Right lobe of liver (tissue), 6 donors: Measurements from ENCODE around the gene CCNJL. TPM values are rescaled to one million over a fixed set of nuclear protein-coding genes. Genes with fewer than 3 reads are reported as not detected.
A peak's percentile ranks its signal among the peaks of the same experiment; 100 is the strongest.

Experiments
- ATAC-seq, 4 donors: fragments of 200-7000 bp; cut with Tn5 transposase; one replicate each; pipeline ENCODE4 v1.9.1; 2020; ENCODE audit warnings: mild to moderate bottlenecking in 4 of 4, moderate library complexity in 4 of 4
- DNase-seq, 3 donors: peaks; one replicate each; pipeline ENCODE4 v3.0.0-alpha.2; 2020
- H3K27ac ChIP-seq, 3 donors: fragments of 200-600 bp; one replicate each; pipeline ENCODE4 v1.8.0; 2022
- H3K27me3 ChIP-seq, 2 donors: fragments of 200-600 bp; one replicate each; pipeline ENCODE4 v1.8.0; 2022
- H3K36me3 ChIP-seq, 4 donors: fragments of 200-600 bp; sonication (generic) in 1 of 4; one replicate each; pipeline versions ENCODE4 v1.5.1 to v1.8.0; 2017 to 2022; ENCODE audit warnings: control low read depth in 1 of 4
- H3K4me1 ChIP-seq, 4 donors: fragments of 200-600 bp; sonication (generic) in 1 of 4; one replicate each; pipeline versions ENCODE4 v1.5.1 to v1.8.0; 2017 to 2022; ENCODE audit warnings: control low read depth in 1 of 4
- H3K4me3 ChIP-seq, 3 donors: fragments of 200-600 bp; one replicate each; pipeline ENCODE4 v1.8.0; 2022
- H3K9me3 ChIP-seq, 4 donors: fragments of 200-600 bp; sonication (generic) in 1 of 4; one replicate each; pipeline versions ENCODE4 v1.5.1 to v1.8.0; 2017 to 2022; ENCODE audit warnings: control low read depth in 1 of 4
- CTCF ChIP-seq, 4 donors: fragments of 200-600 bp in 3 of 4; fragments of 450-650 bp in 1 of 4; IDR thresholded peaks; one replicate each; pipeline versions ENCODE4 v1.5.1 to v1.8.0; 2016 to 2022; ENCODE audit warnings: antibody characterized with exemption in 4 of 4, mild to moderate bottlenecking in 2 of 4
- POLR2A ChIP-seq: fragments of 450-650 bp; IDR thresholded peaks from one replicate; pipeline ENCODE4 v1.6.1; 2017; ENCODE audit warnings: antibody characterized with exemption, mild to moderate bottlenecking
- WGBS: methylation state at CpG from one replicate; pipeline ENCODE4 v1.1.6; 2018; ENCODE audit warnings: low coverage, low lambda C conversion rate; ENCODE audit not compliant: insufficient coverage; ENCODE audit errors: missing lambda C conversion rate; 5-methylcytosine and 5-hydroxymethylcytosine counted together
- intact Hi-C, 2 donors: fragments of 100-400 bp; cut with DNase I; formaldehyde crosslinking; loops; one replicate each; pipeline versions ENCODE4 v1.11.2 to v1.14.1; 2022
- total RNA-seq, 6 experiments: library from RNA; depleted of rRNA in 2 of 6; stranded (reverse); fragments of >200 nt in 2 of 6; fragmentation: NEBNext Ultra II Directional in 3 of 6; extraction: Animal tissue kit (Norgen Biotek cat#: 25700) in 3 of 6; gene quantifications; one replicate each; pipeline versions ENCODE4 v1.1.0 to v1.2.4, GENCODE V29; 2016 to 2023
- donor health status: DM: no; HTN: yes; CAD: no.
- donor health status: DM: no; HTN: no; CAD: no.
- donor health status: DM: no; HTN: no; CAD: no.
- donor health status: DM: no; HTN: yes; CAD: no.
- donor health status: DM: no; HTN: yes; CAD: no.

CCNJL gene
- total RNA-seq, 6 experiments from 2014 or later = 0.19 to 0.79 (median 0.44) TPM

GRCh38 chr5:160293901-160294561, 18.3 kb downstream of the CCNJL start:
- DNase-seq = no peak
- intact Hi-C loops = no loop called here
- no peaks in the 10 kb centered on the region for H3K36me3 ChIP-seq
- TF ChIP-seq CTCF (IDR thresholded peaks at IDR 0.05) = no peak
- no peak for TF ChIP-seq POLR2A
- peak in 3 of 4 donors; percentile 40 to 54 (median 41) for ATAC-seq
- H3K4me3 ChIP-seq = no peak overlapping the region
- no peaks in the 10 kb centered on the region for H3K27me3 ChIP-seq
- no peaks in the 10 kb centered on the region for H3K4me1 ChIP-seq
- H3K9me3 ChIP-seq = no peaks in the 10 kb centered on the region
- no peak overlapping the region for H3K27ac ChIP-seq
- WGBS = 41% methylated on average over 7 of the region's 13 CpGs

- Histone ChIP-seq H3K9me3 (no peaks in the 10 kb centered on the region), H3K27ac (no peak overlapping the region), H3K4me3 (no peak overlapping the region), H3K36me3 (no peaks in the 10 kb centered on the region), H3K4me1 (no peaks in the 10 kb centered on the region), H3K27me3 (no peaks in the 10 kb centered on the region)
- TF ChIP-seq CTCF (IDR thresholded peaks at IDR 0.05) (no peak), POLR2A (no peak)
- WGBS = 88% methylated on average over 10 of the region's 10 CpGs
- DNase-seq (no peak), ATAC-seq (no peak)
- intact Hi-C loops = no loop called here
These were observed 19.0 kb downstream of the CCNJL start for GRCh38 chr5:160293386-160293785.

- WGBS = 68% methylated on average over 8 of the region's 8 CpGs
- peak in 1 of 3 donors; percentile 13 for DNase-seq
These were observed 20.9 kb downstream of the CCNJL start for GRCh38 chr5:160291467-160291866.

GRCh38 chr5:160290751-160291150, 21.6 kb downstream of the CCNJL start:
- H3K4me1 ChIP-seq = no peaks in the 10 kb centered on the region
- 90% methylated on average over 2 of the region's 3 CpGs for WGBS
- no peaks in the 10 kb centered on the region for H3K36me3 ChIP-seq
- intact Hi-C loops = no loop called here
- no peak for TF ChIP-seq CTCF (IDR thresholded peaks at IDR 0.05)
- no peak for TF ChIP-seq POLR2A
- H3K27me3 ChIP-seq = no peaks in the 10 kb centered on the region
- H3K27ac ChIP-seq = no peak overlapping the region
- ATAC-seq = no peak
- no peak overlapping the region for H3K4me3 ChIP-seq
- no peaks in the 10 kb centered on the region for H3K9me3 ChIP-seq
- no peak for DNase-seq

More at GRCh38 chr5:160291467-160291866, 20.9 kb downstream of the CCNJL start:
- Histone ChIP-seq H3K27me3 (no peaks in the 10 kb centered on the region), H3K36me3 (no peaks in the 10 kb centered on the region), H3K4me1 (no peaks in the 10 kb centered on the region), H3K27ac (no peak overlapping the region), H3K9me3 (no peaks in the 10 kb centered on the region), H3K4me3 (no peak overlapping the region)
- no peak for TF ChIP-seq CTCF (IDR thresholded peaks at IDR 0.05)
- TF ChIP-seq POLR2A = no peak
- intact Hi-C loops = no loop called here
- ATAC-seq = no peak
